NT2/D1 (cell line): ENCODE measurements around the gene FREM2.

Experiments
- SUZ12 ChIP-seq: IDR thresholded peaks from 2 replicates; pipeline ENCODE4 v1.6.1; 2011; ENCODE audit not compliant: insufficient read length, insufficient read depth; ENCODE audit errors: extremely low read depth
- YY1 ChIP-seq: IDR thresholded peaks from 2 replicates; pipeline ENCODE4 v1.6.1; 2011; ENCODE audit not compliant: insufficient read length, insufficient read depth
- ZNF274 ChIP-seq: IDR thresholded peaks from 2 replicates; pipeline ENCODE4 v1.6.1; 2011; ENCODE audit warnings: mild to moderate bottlenecking, low read depth, low read length

- no peak for TF ChIP-seq YY1
- no peak for TF ChIP-seq SUZ12
- no peak for TF ChIP-seq ZNF274
Measured at GRCh38 chr13:38686577-38687245, at the start of gene FREM2.
